H1 (cell line): ENCODE results near the gene OTUB1. TPM values are rescaled to one million over a fixed set of nuclear protein-coding genes. Genes with fewer than 3 reads are reported as not detected.

ENCODE experiments used
- TCF12 ChIP-seq: IDR thresholded peaks from 2 replicates; pipeline ENCODE4 v1.6.1; 2011; ENCODE audit warnings: low read depth, mild to moderate bottlenecking, low read length
- polyA plus RNA-seq, 7 experiments: library from polyadenylated mRNA; depleted of rRNA in 3 of 7; stranded (reverse) in 5 of 7; unstranded in 2 of 7; fragments of >200 nt in 5 of 7; fragments of 200-250 nt in 2 of 7; gene quantifications; 1 replicate in 5 of 7; 2 replicates in 1 of 7; 4 replicates in 1 of 7; pipeline versions ENCODE4 v1.2.1 to v1.2.3, GENCODE V29; 2011 to 2013; ENCODE audit warnings: missing spikeins in 2 of 7, mixed read lengths in 2 of 7
- total RNA-seq: library from RNA; stranded (reverse); fragmentation: NEBNext Ultra II Directional; extraction: Animal tissue kit (Norgen Biotek cat#: 25700); gene quantifications from 2 replicates; pipeline ENCODE4 v1.2.1, GENCODE V29; 2021

Gene OTUB1
- total and polyA plus RNA-seq, 2 of the 8 experiments (the other 6 are each of a cell fraction or from before 2014, with no cell fraction given): 110 to 274 TPM

GRCh38 chr11:64041846-64042245 lies 55.6 kb downstream of the OTUB1 start (continued):
- no peak for TF ChIP-seq TCF12
